Ascending aorta (tissue), 2 donors: Measurements from ENCODE around the gene LAMA2. TPM values are rescaled to one million over a fixed set of nuclear protein-coding genes. Genes with fewer than 3 reads are reported as not detected.

ENCODE experiments used
- DNase-seq, 2 donors: peaks; one replicate each; pipeline ENCODE4 v3.0.0-alpha.2; 2019; ENCODE audit warnings: low spot score in 2 of 2
- H3K27ac ChIP-seq, 2 donors: fragments of 200-600 bp; sonication (generic); one replicate each; pipeline ENCODE4 v1.5.1; 2016 to 2017; ENCODE audit warnings: mild to moderate bottlenecking in 1 of 2
- H3K27me3 ChIP-seq: fragments of 200-600 bp; sonication (generic); one replicate; pipeline ENCODE4 v1.5.1; 2017
- H3K36me3 ChIP-seq, 2 donors: fragments of 200-600 bp; sonication (generic); one replicate each; pipeline ENCODE4 v1.5.1; 2016
- H3K4me1 ChIP-seq, 2 donors: fragments of 200-600 bp; sonication (generic); one replicate each; pipeline ENCODE4 v1.5.1; 2016 to 2017; ENCODE audit warnings: mild to moderate bottlenecking in 1 of 2
- H3K4me3 ChIP-seq, 2 donors: fragments of 200-600 bp; sonication (generic); one replicate each; pipeline ENCODE4 v1.5.1; 2016 to 2017; ENCODE audit warnings: mild to moderate bottlenecking in 1 of 2
- H3K9me3 ChIP-seq, 2 donors: fragments of 200-600 bp; sonication (generic); one replicate each; pipeline ENCODE4 v1.5.1; 2016
- intact Hi-C: fragments of 100-400 bp; cut with DNase I; formaldehyde crosslinking; loops from one replicate; pipeline ENCODE4 v1.15.1; 2023
- total RNA-seq: library from RNA; depleted of rRNA; stranded (reverse); fragments of >200 nt; gene quantifications from one replicate; pipeline ENCODE4 v1.1.0, GENCODE V29; 2016
- TF ChIP-seq, protein P1 (sequence below), 3 experiments: fragments of 200-600 bp in 2 of 3; fragments of 450-650 bp in 1 of 3; sonication (generic) in 2 of 3; IDR thresholded peaks; one replicate each; pipeline ENCODE4 v1.5.1; 2016 to 2019; ENCODE audit warnings: antibody characterized with exemption in 3 of 3, mild to moderate bottlenecking in 1 of 3, moderate library complexity in 1 of 3

The LAMA2 gene
- total RNA-seq, 1 donor from 2014 or later: 45.2 TPM

GRCh38 chr6:129105793-129106192 is 222.9 kb downstream of the LAMA2 start:
- Histone ChIP-seq H3K27me3 (no peaks in the 10 kb centered on the region), H3K36me3 (no peaks in the 10 kb centered on the region), H3K27ac (no peak overlapping the region), H3K4me3 (no peak overlapping the region), H3K4me1 (no peaks in the 10 kb centered on the region), H3K9me3 (no peaks in the 10 kb centered on the region)
- no peak for DNase-seq
- intact Hi-C loops: no loop called here
- TF ChIP-seq, protein P1, sequence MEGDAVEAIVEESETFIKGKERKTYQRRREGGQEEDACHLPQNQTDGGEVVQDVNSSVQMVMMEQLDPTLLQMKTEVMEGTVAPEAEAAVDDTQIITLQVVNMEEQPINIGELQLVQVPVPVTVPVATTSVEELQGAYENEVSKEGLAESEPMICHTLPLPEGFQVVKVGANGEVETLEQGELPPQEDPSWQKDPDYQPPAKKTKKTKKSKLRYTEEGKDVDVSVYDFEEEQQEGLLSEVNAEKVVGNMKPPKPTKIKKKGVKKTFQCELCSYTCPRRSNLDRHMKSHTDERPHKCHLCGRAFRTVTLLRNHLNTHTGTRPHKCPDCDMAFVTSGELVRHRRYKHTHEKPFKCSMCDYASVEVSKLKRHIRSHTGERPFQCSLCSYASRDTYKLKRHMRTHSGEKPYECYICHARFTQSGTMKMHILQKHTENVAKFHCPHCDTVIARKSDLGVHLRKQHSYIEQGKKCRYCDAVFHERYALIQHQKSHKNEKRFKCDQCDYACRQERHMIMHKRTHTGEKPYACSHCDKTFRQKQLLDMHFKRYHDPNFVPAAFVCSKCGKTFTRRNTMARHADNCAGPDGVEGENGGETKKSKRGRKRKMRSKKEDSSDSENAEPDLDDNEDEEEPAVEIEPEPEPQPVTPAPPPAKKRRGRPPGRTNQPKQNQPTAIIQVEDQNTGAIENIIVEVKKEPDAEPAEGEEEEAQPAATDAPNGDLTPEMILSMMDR (IDR thresholded peaks at IDR 0.05): no peak

- Histone ChIP-seq H3K36me3 (no peaks in the 10 kb centered on the region), H3K4me3 (no peak overlapping the region), H3K9me3 (no peaks in the 10 kb centered on the region), H3K4me1 (no peaks in the 10 kb centered on the region), H3K27ac (no peak overlapping the region), H3K27me3 (no peaks in the 10 kb centered on the region)
- DNase-seq: no peak
- TF ChIP-seq, protein P1 (IDR thresholded peaks at IDR 0.05): no peak
- intact Hi-C loops: no loop called here
These were observed 225.4 kb downstream of the LAMA2 start for GRCh38 chr6:129108337-129108736.

GRCh38 chr6:129110690-129111343 is 227.9 kb downstream of the LAMA2 start:
- Histone ChIP-seq H3K36me3 (no peaks in the 10 kb centered on the region), H3K27me3 (no peaks in the 10 kb centered on the region), H3K4me1 (no peaks in the 10 kb centered on the region), H3K9me3 (no peaks in the 10 kb centered on the region), H3K4me3 (no peak overlapping the region), H3K27ac (no peak overlapping the region)
- no peak for DNase-seq
- intact Hi-C loops: no loop called here
- TF ChIP-seq, protein P1 (IDR thresholded peaks at IDR 0.05): no peak

- no peak overlapping the region for H3K27ac ChIP-seq
- TF ChIP-seq, protein P1 (IDR thresholded peaks at IDR 0.05): no peak
- intact Hi-C loops: no loop called here
These were observed 228.4 kb downstream of the LAMA2 start for GRCh38 chr6:129111346-129111745.

DNA sequence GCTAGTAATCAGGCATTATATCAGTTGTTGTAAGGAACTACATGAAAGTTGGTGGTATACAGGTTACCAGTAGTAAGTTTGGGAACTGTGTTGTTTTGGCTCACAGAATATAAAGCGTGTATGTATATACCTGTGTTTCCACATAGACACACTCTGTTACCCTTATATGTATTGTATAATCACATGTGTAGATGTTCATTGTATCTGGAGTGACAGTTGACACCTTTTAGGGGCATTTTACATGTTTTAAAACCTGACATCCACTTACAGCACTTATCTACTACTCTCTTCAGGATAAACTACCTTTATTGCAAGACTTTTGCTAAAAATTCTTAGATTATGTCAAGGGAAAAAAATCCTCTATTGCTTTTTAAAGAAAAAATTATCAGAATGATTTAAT is 228.9 kb downstream of the LAMA2 start:
- Histone ChIP-seq H3K4me1 (no peaks in the 10 kb centered on the region), H3K9me3 (no peaks in the 10 kb centered on the region), H3K27ac (no peak overlapping the region), H3K36me3 (no peaks in the 10 kb centered on the region), H3K27me3 (no peaks in the 10 kb centered on the region), H3K4me3 (no peak overlapping the region)
- intact Hi-C loops: no loop called here
- TF ChIP-seq, protein P1 (IDR thresholded peaks at IDR 0.05): no peak
- DNase-seq: no peak

More at GRCh38 chr6:129111346-129111745, 228.4 kb downstream of the LAMA2 start:
- DNase-seq: no peak
- H3K4me3 ChIP-seq: no peak overlapping the region
- no peaks in the 10 kb centered on the region for H3K27me3 ChIP-seq
- no peaks in the 10 kb centered on the region for H3K4me1 ChIP-seq
- H3K36me3 ChIP-seq: no peaks in the 10 kb centered on the region
- no peaks in the 10 kb centered on the region for H3K9me3 ChIP-seq

DNA sequence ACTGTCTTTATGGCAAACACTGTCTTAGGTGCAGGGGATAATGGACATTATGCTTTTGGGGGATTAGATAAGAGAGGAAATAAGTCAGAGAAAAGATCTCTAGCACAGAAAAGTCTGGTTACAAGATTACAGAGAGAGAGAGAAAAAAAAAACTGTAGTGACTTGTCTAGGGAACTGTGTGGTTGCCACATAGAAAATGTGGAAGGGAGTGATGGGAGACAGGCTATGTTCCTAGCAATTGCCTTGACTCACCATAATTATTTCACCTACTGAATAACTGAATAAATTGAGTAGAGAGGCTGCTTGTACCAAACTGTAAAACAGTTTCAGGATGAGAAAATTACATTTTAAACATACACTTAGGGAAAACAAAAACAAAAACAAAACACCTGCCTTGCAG is 229.7 kb downstream of the LAMA2 start:
- no peak for DNase-seq
- Histone ChIP-seq H3K36me3 (no peaks in the 10 kb centered on the region), H3K4me1 (no peaks in the 10 kb centered on the region), H3K9me3 (no peaks in the 10 kb centered on the region), H3K27me3 (no peaks in the 10 kb centered on the region), H3K27ac (no peak overlapping the region), H3K4me3 (no peak overlapping the region)
- TF ChIP-seq, protein P1 (IDR thresholded peaks at IDR 0.05): no peak
- intact Hi-C loops: no loop called here
